Peyer's patch (tissue), 4 donors: Measurements from ENCODE around the gene RGS11.

Experiments
- CTCF ChIP-seq, 6 experiments: fragments of 450-650 bp in 4 of 6; fragments of 200-600 bp in 2 of 6; sonication (generic) in 1 of 6; IDR thresholded peaks; one replicate each; pipeline ENCODE4 v1.5.1; 2017 to 2019; ENCODE audit warnings: antibody characterized with exemption in 6 of 6, mild to moderate bottlenecking in 3 of 6, moderate library complexity in 1 of 6
- POLR2A ChIP-seq, 2 donors: fragments of 450-650 bp; IDR thresholded peaks; one replicate each; pipeline ENCODE4 v1.5.1; 2017; ENCODE audit warnings: antibody characterized with exemption in 2 of 2, mild to moderate bottlenecking in 2 of 2, moderate library complexity in 2 of 2

GRCh38 chr16:229731-230281 is 45.9 kb downstream of the RGS11 start:
- TF ChIP-seq CTCF (IDR thresholded peaks at IDR 0.05), result no peak
- TF ChIP-seq POLR2A (IDR thresholded peaks at IDR 0.05), result no peak
